OCI-LY7 (cell line): ENCODE results near the gene ACSS1.

Experiments used
- EZH2phosphoT487 ChIP-seq: fragments of 200-600 bp; sonication (generic); IDR thresholded peaks from 2 replicates; pipeline ENCODE4 v1.6.1; 2018; ENCODE audit warnings: low read depth, borderline replicate concordance, mild to moderate bottlenecking, mixed run types, antibody characterized with exemption, low read length, moderate library complexity, mixed read lengths
- TF ChIP-seq, protein P1 (sequence below): fragments of 200-600 bp; sonication (generic); conservative IDR thresholded peaks from 2 replicates; pipeline ENCODE4 v1.5.1; 2014; ENCODE audit warnings: mild to moderate bottlenecking, antibody characterized with exemption, low read length, moderate library complexity, mixed read lengths

DNA sequence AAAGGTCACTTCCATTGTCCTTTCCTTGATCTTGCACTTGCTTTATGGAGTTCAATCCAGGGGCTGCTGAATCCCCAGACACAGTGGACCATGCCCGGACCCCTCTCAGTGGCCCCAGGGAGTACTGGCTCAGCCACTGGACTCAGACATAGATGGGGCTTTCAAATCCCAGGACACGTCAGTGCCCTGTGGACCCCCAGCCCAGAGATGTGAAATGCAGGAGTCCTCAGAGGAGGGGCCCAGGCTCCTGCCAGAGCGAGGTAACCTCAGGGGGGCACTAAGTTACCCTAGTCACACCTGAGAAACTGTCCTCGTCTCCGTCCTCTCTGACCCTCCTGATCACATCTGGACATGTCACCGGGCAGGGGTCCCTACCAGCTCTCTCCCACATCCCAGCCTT, 46.7 kb downstream of the ACSS1 start:
- TF ChIP-seq, protein P1, sequence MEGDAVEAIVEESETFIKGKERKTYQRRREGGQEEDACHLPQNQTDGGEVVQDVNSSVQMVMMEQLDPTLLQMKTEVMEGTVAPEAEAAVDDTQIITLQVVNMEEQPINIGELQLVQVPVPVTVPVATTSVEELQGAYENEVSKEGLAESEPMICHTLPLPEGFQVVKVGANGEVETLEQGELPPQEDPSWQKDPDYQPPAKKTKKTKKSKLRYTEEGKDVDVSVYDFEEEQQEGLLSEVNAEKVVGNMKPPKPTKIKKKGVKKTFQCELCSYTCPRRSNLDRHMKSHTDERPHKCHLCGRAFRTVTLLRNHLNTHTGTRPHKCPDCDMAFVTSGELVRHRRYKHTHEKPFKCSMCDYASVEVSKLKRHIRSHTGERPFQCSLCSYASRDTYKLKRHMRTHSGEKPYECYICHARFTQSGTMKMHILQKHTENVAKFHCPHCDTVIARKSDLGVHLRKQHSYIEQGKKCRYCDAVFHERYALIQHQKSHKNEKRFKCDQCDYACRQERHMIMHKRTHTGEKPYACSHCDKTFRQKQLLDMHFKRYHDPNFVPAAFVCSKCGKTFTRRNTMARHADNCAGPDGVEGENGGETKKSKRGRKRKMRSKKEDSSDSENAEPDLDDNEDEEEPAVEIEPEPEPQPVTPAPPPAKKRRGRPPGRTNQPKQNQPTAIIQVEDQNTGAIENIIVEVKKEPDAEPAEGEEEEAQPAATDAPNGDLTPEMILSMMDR = no peak
- no peak for TF ChIP-seq EZH2phosphoT487
